HFFc6 (cell line): ENCODE measurements around the gene PHACTR3. TPM values are rescaled to one million over a fixed set of nuclear protein-coding genes. Genes with fewer than 3 reads are reported as not detected.

Experiments
- DNase-seq: peaks from one replicate; pipeline ENCODE4 v3.0.0-alpha.2; 2018
- H3K27ac Mint-ChIP-seq: 2 replicates; pipeline ENCODE4 v1.8.0; 2020; ENCODE audit warnings: mild to moderate bottlenecking, mixed read lengths
- H3K27me3 Mint-ChIP-seq: 2 replicates; pipeline ENCODE4 v1.8.0; 2021; ENCODE audit warnings: mild to moderate bottlenecking, moderate library complexity, mixed read lengths; ENCODE audit not compliant: insufficient read depth
- H3K36me3 Mint-ChIP-seq: 2 replicates; pipeline ENCODE4 v1.8.0; 2021; ENCODE audit warnings: low read depth, mixed read lengths
- H3K4me1 Mint-ChIP-seq: 2 replicates; pipeline ENCODE4 v1.8.0; 2020; ENCODE audit warnings: low read depth, mixed read lengths
- H3K4me3 Mint-ChIP-seq: 2 replicates; pipeline ENCODE4 v1.8.0; 2020; ENCODE audit warnings: mild to moderate bottlenecking, moderate library complexity, mixed read lengths
- H3K9me3 Mint-ChIP-seq: 2 replicates; pipeline ENCODE4 v1.8.0; 2020; ENCODE audit warnings: mild to moderate bottlenecking, mixed read lengths
- CTCF ChIP-seq: fragments of 200-600 bp; sonication (generic); IDR thresholded peaks from 2 replicates; pipeline ENCODE4 v1.5.0; 2021; ENCODE audit warnings: antibody characterized with exemption, mild to moderate bottlenecking
- total RNA-seq, 6 experiments: library from RNA; stranded (reverse); fragmentation: NEBNext Ultra II Directional; extraction: Animal tissue kit (Norgen Biotek cat#: 25700); gene quantifications; 2 replicates in 1 of 6; 3 replicates in 5 of 6; pipeline ENCODE4 v1.2.3, GENCODE V29; 2021

The PHACTR3 gene
- total RNA-seq, 6 experiments from 2014 or later: not detected

GRCh38 chr20:59802471-59803221 lies 198.3 kb downstream of the PHACTR3 start:
- Mint-ChIP-seq H3K36me3 (no peaks in the 10 kb centered on the region), H3K4me1 (no peaks in the 10 kb centered on the region), H3K4me3 (no peak overlapping the region), H3K9me3 (peaks cover 58% of the 10 kb centered on the region), H3K27ac (no peak overlapping the region), H3K27me3 (no peaks in the 10 kb centered on the region; the same call in 1 of the 2 replicates)
- no peak for TF ChIP-seq CTCF
- DNase-seq: no peak

GRCh38 chr20:59804347-59804746 lies 200.0 kb downstream of the PHACTR3 start:
- Mint-ChIP-seq H3K9me3 (peaks cover 53% of the 10 kb centered on the region), H3K27me3 (no peaks in the 10 kb centered on the region; the same call in none of the 2 replicates), H3K36me3 (no peaks in the 10 kb centered on the region), H3K4me1 (no peaks in the 10 kb centered on the region), H3K4me3 (no peak overlapping the region), H3K27ac (no peak overlapping the region)
- no peak for TF ChIP-seq CTCF
- DNase-seq: no peak

GRCh38 chr20:59804871-59805665 lies 200.7 kb downstream of the PHACTR3 start:
- Mint-ChIP-seq H3K4me3 (no peak overlapping the region), H3K36me3 (no peaks in the 10 kb centered on the region), H3K27ac (no peak overlapping the region), H3K27me3 (no peaks in the 10 kb centered on the region; the same call in none of the 2 replicates), H3K4me1 (no peaks in the 10 kb centered on the region), H3K9me3 (peaks cover 54% of the 10 kb centered on the region)
- no peak for DNase-seq
- TF ChIP-seq CTCF: no peak

DNA sequence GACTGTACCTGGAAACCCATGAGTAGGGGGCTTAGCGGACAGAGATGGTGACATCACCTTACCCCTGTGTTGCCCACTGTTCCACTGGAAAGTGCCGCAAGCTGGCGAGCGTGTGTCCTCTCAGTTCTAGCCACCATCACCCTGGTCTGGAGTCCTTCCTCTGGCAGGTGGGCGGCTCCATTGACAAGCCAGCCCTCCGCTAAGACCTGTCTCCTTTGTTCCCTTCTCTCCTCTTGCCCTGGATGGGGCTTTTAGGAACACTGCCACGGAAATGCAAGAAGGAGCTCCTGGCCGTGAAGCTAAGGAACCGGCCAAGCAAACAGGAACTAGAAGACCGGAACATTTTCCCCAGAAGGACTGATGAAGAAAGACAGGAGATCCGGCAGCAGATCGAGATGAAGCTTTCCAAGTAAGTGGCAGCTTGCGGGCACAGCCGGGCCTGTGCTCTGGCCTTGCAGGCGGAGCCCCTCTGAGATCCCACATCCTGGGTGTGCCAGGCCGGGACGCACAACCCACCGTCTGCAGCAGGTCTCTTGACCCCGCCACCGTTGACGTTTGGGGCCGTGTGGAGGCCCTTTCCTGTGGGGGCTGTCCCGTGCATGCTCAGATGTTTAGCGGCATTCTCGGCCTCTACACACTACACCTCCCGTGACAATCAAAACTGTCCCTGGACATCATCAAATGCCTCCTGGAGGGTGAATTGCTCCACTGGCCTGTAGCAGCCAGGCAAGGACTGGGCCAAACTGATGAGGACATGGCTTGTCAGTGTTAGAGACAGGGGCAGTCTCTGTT lies 201.6 kb downstream of the PHACTR3 start:
- no peak overlapping the region for H3K27ac Mint-ChIP-seq

More for the DNA sequence above, 201.6 kb downstream of the PHACTR3 start:
- no peak for TF ChIP-seq CTCF
- no peak overlapping the region for H3K4me3 Mint-ChIP-seq
- H3K36me3 Mint-ChIP-seq: no peaks in the 10 kb centered on the region
- DNase-seq: no peak
- no peaks in the 10 kb centered on the region; the same call in none of the 2 replicates for H3K27me3 Mint-ChIP-seq
- no peaks in the 10 kb centered on the region for H3K4me1 Mint-ChIP-seq
- peaks cover 49% of the 10 kb centered on the region for H3K9me3 Mint-ChIP-seq
